ENCODE results near the gene SLC6A8. TPM values are rescaled to one million over a fixed set of nuclear protein-coding genes. Genes with fewer than 3 reads are reported as not detected.
"Not testable (repeated sequence)": the region's sequence is repeated elsewhere in the genome, so short reads cannot be mapped to it uniquely, and the experiment has no call there.

Gene SLC6A8
- total RNA-seq, 1 donor from 2014 or later, result 74.1 TPM

DNA sequence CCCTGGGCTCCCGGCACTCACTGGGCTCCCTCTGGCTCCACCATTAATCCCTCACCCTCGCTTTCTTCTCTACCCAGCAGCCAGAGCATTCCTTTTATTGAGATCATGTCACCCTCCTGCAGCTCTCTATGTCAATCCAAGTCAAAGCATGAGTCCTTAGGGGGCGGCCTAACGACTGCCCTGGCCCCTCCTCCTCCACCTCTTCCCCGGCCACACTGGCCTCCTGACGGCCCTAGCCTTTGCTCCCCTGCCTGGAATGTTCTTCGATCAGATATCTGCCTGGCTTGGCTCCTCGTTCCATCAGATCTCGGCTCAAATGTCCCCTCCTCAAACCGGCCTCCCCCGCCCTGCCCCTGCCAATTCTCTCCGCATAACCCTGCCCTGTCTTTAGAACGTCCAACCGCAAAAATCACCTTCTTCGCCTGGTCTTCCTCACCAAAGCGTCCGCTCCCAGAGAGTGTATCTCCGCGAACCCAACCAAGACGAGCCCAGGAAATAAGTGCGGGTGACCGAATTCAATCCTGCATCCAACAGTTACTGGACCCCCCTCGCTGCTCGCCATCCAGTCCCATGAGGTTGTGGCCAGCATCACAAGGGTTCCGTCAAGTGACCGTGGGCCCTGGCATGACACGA, 13.4 kb upstream of the SLC6A8 start:
- Mint-ChIP-seq H3K27ac (ENCODE audit: unreplicated experiment) (no peak overlapping the region), H3K27me3 (ENCODE audit: unreplicated experiment) (peaks cover 24% of the 10 kb centered on the region), H3K4me3 (ENCODE audit: unreplicated experiment) (no peak overlapping the region), H3K4me1 (ENCODE audit: unreplicated experiment) (peaks cover 4% of the 10 kb centered on the region), H3K36me3 (ENCODE audit: unreplicated experiment) (no peaks in the 10 kb centered on the region), H3K9me3 (ENCODE audit: unreplicated experiment) (no peaks in the 10 kb centered on the region)
- TF ChIP-seq, protein P1, sequence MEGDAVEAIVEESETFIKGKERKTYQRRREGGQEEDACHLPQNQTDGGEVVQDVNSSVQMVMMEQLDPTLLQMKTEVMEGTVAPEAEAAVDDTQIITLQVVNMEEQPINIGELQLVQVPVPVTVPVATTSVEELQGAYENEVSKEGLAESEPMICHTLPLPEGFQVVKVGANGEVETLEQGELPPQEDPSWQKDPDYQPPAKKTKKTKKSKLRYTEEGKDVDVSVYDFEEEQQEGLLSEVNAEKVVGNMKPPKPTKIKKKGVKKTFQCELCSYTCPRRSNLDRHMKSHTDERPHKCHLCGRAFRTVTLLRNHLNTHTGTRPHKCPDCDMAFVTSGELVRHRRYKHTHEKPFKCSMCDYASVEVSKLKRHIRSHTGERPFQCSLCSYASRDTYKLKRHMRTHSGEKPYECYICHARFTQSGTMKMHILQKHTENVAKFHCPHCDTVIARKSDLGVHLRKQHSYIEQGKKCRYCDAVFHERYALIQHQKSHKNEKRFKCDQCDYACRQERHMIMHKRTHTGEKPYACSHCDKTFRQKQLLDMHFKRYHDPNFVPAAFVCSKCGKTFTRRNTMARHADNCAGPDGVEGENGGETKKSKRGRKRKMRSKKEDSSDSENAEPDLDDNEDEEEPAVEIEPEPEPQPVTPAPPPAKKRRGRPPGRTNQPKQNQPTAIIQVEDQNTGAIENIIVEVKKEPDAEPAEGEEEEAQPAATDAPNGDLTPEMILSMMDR (IDR thresholded peaks at IDR 0.05), result no peak
- DNase-seq (ENCODE audit: extremely low spot score, unreplicated experiment), result no peak

DNA sequence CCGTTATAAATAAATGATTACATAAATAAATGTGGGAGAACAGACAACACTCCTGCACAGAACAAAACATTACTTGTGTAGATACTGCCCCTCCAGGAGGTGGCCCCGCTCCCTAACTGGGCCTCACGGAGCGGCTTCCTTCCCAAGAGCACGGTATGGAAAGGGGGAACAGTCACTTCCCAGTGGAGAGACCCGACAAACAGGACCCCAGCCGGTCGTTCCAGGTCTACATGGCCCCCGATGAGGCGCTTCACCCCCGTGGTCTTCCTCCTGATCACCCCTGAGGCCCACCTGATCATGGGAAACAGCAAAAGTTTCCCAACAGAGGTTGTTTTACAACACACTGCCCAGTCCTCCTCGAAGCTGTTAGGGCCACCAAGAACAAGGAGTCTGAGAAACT, 6.6 kb upstream of the SLC6A8 start:
- TF ChIP-seq, protein P1 (IDR thresholded peaks at IDR 0.05), result no peak
- Mint-ChIP-seq H3K4me1 (ENCODE audit: unreplicated experiment) (no peaks in the 10 kb centered on the region), H3K27ac (ENCODE audit: unreplicated experiment) (no peak overlapping the region), H3K4me3 (ENCODE audit: unreplicated experiment) (no peak overlapping the region), H3K9me3 (ENCODE audit: unreplicated experiment) (no peaks in the 10 kb centered on the region), H3K27me3 (ENCODE audit: unreplicated experiment) (peaks cover 5% of the 10 kb centered on the region), H3K36me3 (ENCODE audit: unreplicated experiment) (no peaks in the 10 kb centered on the region)
- no peak for DNase-seq (ENCODE audit: extremely low spot score, unreplicated experiment)

DNA sequence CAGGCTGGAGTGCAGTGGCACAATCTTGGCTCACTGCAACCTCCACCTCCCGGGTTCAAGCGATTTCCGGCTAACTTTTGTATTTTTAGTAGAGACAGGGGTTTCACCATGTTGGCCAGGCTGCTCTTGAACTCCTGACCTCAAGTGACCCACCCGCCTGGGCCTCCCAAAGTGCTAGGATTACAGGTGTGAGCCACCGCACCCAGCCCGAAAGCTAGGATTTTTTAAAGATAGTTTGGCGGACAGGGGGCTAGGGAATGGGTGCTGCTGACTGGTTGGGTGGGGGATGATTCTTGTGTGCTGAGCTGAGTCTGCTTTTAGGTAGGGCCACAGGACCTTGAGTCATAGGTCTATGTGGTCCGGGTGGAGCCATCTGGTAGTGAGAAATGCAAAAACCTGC, 4.2 kb upstream of the SLC6A8 start:
- not testable (repeated sequence) for DNase-seq (ENCODE audit: extremely low spot score, unreplicated experiment); H3K4me3 Mint-ChIP-seq (ENCODE audit: unreplicated experiment); H3K4me1 Mint-ChIP-seq (ENCODE audit: unreplicated experiment); H3K9me3 Mint-ChIP-seq (ENCODE audit: unreplicated experiment); H3K36me3 Mint-ChIP-seq (ENCODE audit: unreplicated experiment); H3K27me3 Mint-ChIP-seq (ENCODE audit: unreplicated experiment); H3K27ac Mint-ChIP-seq (ENCODE audit: unreplicated experiment)

DNA sequence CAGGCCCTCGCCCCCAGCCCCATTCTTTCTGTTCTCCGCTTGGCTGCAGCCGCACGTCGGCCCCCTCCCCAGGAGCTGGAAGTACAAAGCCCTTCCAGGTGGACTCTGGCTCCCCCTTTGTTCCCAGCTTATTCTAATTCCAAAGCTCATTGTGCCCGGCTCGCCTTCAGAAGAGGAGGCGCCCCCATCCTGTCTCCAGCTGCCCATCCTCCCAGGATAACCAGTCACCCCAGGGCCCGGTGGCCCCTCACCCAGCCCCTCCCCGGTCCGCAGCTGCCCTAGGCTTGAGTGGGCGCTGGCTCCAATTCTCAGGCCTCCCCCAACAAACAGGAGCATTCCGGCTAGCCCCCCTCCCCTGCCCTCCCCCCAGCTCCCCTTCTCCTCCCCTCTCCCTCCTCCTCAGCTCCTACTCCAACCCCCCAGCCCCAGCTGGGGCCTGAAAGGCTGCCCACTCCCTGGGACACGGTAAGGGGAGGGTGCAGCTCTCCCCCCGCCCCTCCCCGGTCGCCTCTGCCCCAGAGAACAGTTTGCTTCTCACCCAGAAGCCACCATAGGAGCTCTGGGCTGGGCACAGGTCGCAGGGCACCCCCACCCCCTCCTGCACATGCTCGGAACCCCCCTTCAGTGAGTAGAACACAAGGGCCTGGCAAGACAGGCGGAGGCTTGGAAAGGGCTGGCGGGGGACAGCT, 3.1 kb upstream of the SLC6A8 start:
- no peaks in the 10 kb centered on the region for H3K27me3 Mint-ChIP-seq (ENCODE audit: unreplicated experiment)
- no peak for DNase-seq (ENCODE audit: extremely low spot score, unreplicated experiment)
- H3K27ac Mint-ChIP-seq (ENCODE audit: unreplicated experiment), result no peak overlapping the region
- peaks cover 6% of the 10 kb centered on the region for H3K4me1 Mint-ChIP-seq (ENCODE audit: unreplicated experiment)
- TF ChIP-seq, protein P1 (IDR thresholded peaks at IDR 0.05), result no peak
- H3K36me3 Mint-ChIP-seq (ENCODE audit: unreplicated experiment), result no peaks in the 10 kb centered on the region
- H3K4me3 Mint-ChIP-seq (ENCODE audit: unreplicated experiment), result no peak overlapping the region
- H3K9me3 Mint-ChIP-seq (ENCODE audit: unreplicated experiment), result no peaks in the 10 kb centered on the region

DNA sequence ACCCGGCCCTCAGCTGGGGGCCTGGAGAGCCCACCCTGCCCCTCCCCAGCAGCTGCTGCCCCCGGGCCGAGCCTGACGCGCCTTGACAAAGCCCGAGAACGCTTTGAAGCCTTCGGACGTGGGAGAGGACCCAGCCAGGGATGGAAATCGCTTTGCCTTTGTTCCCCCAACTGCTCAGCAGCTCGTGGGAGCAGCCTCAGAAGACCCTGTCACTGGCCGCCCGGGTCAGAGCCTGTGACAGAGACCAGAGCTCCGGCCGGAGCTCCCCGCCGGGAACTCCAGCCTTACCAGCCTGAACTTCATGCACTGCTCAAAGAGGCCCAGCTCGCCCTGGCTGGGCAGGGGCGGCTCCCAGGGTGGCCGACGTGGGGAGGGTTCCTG, 2.6 kb upstream of the SLC6A8 start:
- DNase-seq (ENCODE audit: extremely low spot score, unreplicated experiment), result no peak
- TF ChIP-seq, protein P1 (IDR thresholded peaks at IDR 0.05), result no peak
- no peak overlapping the region for H3K27ac Mint-ChIP-seq (ENCODE audit: unreplicated experiment)
- peaks cover 8% of the 10 kb centered on the region for H3K4me1 Mint-ChIP-seq (ENCODE audit: unreplicated experiment)
- H3K4me3 Mint-ChIP-seq (ENCODE audit: unreplicated experiment), result no peak overlapping the region
- no peaks in the 10 kb centered on the region for H3K27me3 Mint-ChIP-seq (ENCODE audit: unreplicated experiment)
- H3K36me3 Mint-ChIP-seq (ENCODE audit: unreplicated experiment), result no peaks in the 10 kb centered on the region
- H3K9me3 Mint-ChIP-seq (ENCODE audit: unreplicated experiment), result no peaks in the 10 kb centered on the region

Measured in osteocyte (in vitro differentiated cells).